HG03378 (cell line): ENCODE data around the gene ARSG.
A peak's percentile ranks its signal among the peaks of the same experiment; 100 is the strongest.

Source experiments
- ATAC-seq: cut with Tn5 transposase; IDR thresholded peaks from one replicate; pipeline ENCODE4 v1.9.1; 2021; ENCODE audit warnings: mild to moderate bottlenecking, moderate library complexity; ENCODE audit not compliant: unreplicated experiment

ARSG gene

GRCh38 chr17:68445671-68446070 is 154.4 kb downstream of the ARSG start:
- ATAC-seq: no peak

GRCh38 chr17:68446626-68447041 is 155.3 kb downstream of the ARSG start:
- ATAC-seq: no peak

GRCh38 chr17:68449021-68449739 is 157.9 kb downstream of the ARSG start:
- ATAC-seq: no peak

- no peak for ATAC-seq
Observed at GRCh38 chr17:68450391-68450790, 159.1 kb downstream of the ARSG start.

GRCh38 chr17:68450801-68451200 is 159.5 kb downstream of the ARSG start:
- ATAC-seq: no peak

- ATAC-seq: no peak
Observed at GRCh38 chr17:68451670-68452354, 160.5 kb downstream of the ARSG start.

- ATAC-seq: no peak
Observed at GRCh38 chr17:68452724-68453290, 161.5 kb downstream of the ARSG start.

GRCh38 chr17:68453991-68454665 is 162.8 kb downstream of the ARSG start:
- ATAC-seq: no peak

- no peak for ATAC-seq
Observed at GRCh38 chr17:68455901-68456338, 164.6 kb downstream of the ARSG start.

GRCh38 chr17:68456339-68457167 is 165.3 kb downstream of the ARSG start:
- ATAC-seq: no peak

GRCh38 chr17:68457168-68457538 is 165.9 kb downstream of the ARSG start, which contains the start of gene WIPI1:
Gene WIPI1, minus strand, starts transcription at chr17:68457496. Its CDS starts 75 bp downstream, at chr17:68457421.
- ATAC-seq: peak; percentile 21

GRCh38 chr17:68457539-68458259 is 166.4 kb downstream of the ARSG start:
- peak; percentile 62 for ATAC-seq

- no peak for ATAC-seq
Observed at GRCh38 chr17:68458260-68459036, 167.2 kb downstream of the ARSG start.

GRCh38 chr17:68459037-68459639 is 167.8 kb downstream of the ARSG start:
- peak; percentile 25 for ATAC-seq

- no peak for ATAC-seq
Observed at GRCh38 chr17:68460146-68460545, 168.9 kb downstream of the ARSG start.

GRCh38 chr17:68460715-68461114 is 169.4 kb downstream of the ARSG start:
- no peak for ATAC-seq

- ATAC-seq: no peak
Observed at GRCh38 chr17:68461122-68461539, 169.8 kb downstream of the ARSG start.

- no peak for ATAC-seq
Observed at GRCh38 chr17:68461589-68461988, 170.3 kb downstream of the ARSG start.
